ENCODE data around the gene PPP1R9B.
A peak's percentile ranks its signal among the peaks of the same experiment; 100 is the strongest.

The PPP1R9B gene

GRCh38 chr17:50146230-50146926 lies 4.1 kb downstream of the PPP1R9B start:
- Histone ChIP-seq H3K9ac (ENCODE audit: low read length in 2 of 2) (peak overlapping the region; percentile 47 to 48), H3K27me3 (ENCODE audit: control insufficient read depth in 1 of 2, insufficient read depth in 2 of 2, low read length in 2 of 2) (no peaks in the 10 kb centered on the region), H3K36me3 (ENCODE audit: control insufficient read depth in 2 of 2, insufficient read depth in 2 of 2, low read length in 2 of 2) (peaks cover 25 to 30% of the 10 kb centered on the region in 2 donors), H3K27ac (ENCODE audit: low read length) (peak overlapping the region; percentile 70), H3K4me1 (ENCODE audit: control insufficient read depth, insufficient read depth, low read length) (peaks cover 50% of the 10 kb centered on the region), H3K4me3 (ENCODE audit: low read length in 2 of 2) (peak overlapping the region; percentile 40 to 79), H3K9me3 (ENCODE audit: control insufficient read depth in 2 of 2, low read length in 2 of 2) (no peaks in the 10 kb centered on the region)

GRCh38 chr17:50145532-50146229 lies 4.8 kb downstream of the PPP1R9B start:
- peak overlapping the region in 1 of 2 donors; percentile 21 for H3K9ac ChIP-seq (ENCODE audit: low read length in 2 of 2)
- H3K27me3 ChIP-seq (ENCODE audit: control insufficient read depth in 1 of 2, insufficient read depth in 2 of 2, low read length in 2 of 2): no peaks in the 10 kb centered on the region
- H3K27ac ChIP-seq (ENCODE audit: low read length): peak overlapping the region; percentile 31
- no peaks in the 10 kb centered on the region for H3K9me3 ChIP-seq (ENCODE audit: control insufficient read depth in 2 of 2, low read length in 2 of 2)
- peaks cover 29 to 36% of the 10 kb centered on the region in 2 donors for H3K36me3 ChIP-seq (ENCODE audit: control insufficient read depth in 2 of 2, insufficient read depth in 2 of 2, low read length in 2 of 2)
- peaks cover 46% of the 10 kb centered on the region for H3K4me1 ChIP-seq (ENCODE audit: control insufficient read depth, insufficient read depth, low read length)
- peak overlapping the region in 1 of 2 donors; percentile 22 for H3K4me3 ChIP-seq (ENCODE audit: low read length in 2 of 2)

- Histone ChIP-seq H3K4me1 (ENCODE audit: control insufficient read depth, insufficient read depth, low read length) (peaks cover 52% of the 10 kb centered on the region), H3K9me3 (ENCODE audit: control insufficient read depth in 2 of 2, low read length in 2 of 2) (no peaks in the 10 kb centered on the region), H3K9ac (ENCODE audit: low read length in 2 of 2) (no peak overlapping the region), H3K27ac (ENCODE audit: low read length) (peak overlapping the region; percentile 31), H3K27me3 (ENCODE audit: control insufficient read depth in 1 of 2, insufficient read depth in 2 of 2, low read length in 2 of 2) (no peaks in the 10 kb centered on the region), H3K4me3 (ENCODE audit: low read length in 2 of 2) (no peak overlapping the region), H3K36me3 (ENCODE audit: control insufficient read depth in 2 of 2, insufficient read depth in 2 of 2, low read length in 2 of 2) (peaks cover 31 to 43% of the 10 kb centered on the region in 2 donors)
These were observed 5.5 kb downstream of the PPP1R9B start for GRCh38 chr17:50144845-50145531.

- no peak overlapping the region for H3K27ac ChIP-seq (ENCODE audit: low read length)
- peaks cover 34 to 49% of the 10 kb centered on the region in 2 donors for H3K36me3 ChIP-seq (ENCODE audit: control insufficient read depth in 2 of 2, insufficient read depth in 2 of 2, low read length in 2 of 2)
- H3K4me1 ChIP-seq (ENCODE audit: control insufficient read depth, insufficient read depth, low read length): peaks cover 56% of the 10 kb centered on the region
- H3K9ac ChIP-seq (ENCODE audit: low read length in 2 of 2): no peak overlapping the region
- H3K4me3 ChIP-seq (ENCODE audit: low read length in 2 of 2): no peak overlapping the region
- no peaks in the 10 kb centered on the region for H3K27me3 ChIP-seq (ENCODE audit: control insufficient read depth in 1 of 2, insufficient read depth in 2 of 2, low read length in 2 of 2)
- H3K9me3 ChIP-seq (ENCODE audit: control insufficient read depth in 2 of 2, low read length in 2 of 2): no peaks in the 10 kb centered on the region
These were observed 6.1 kb downstream of the PPP1R9B start for GRCh38 chr17:50144355-50144754.

- H3K4me1 ChIP-seq (ENCODE audit: control insufficient read depth, insufficient read depth, low read length): peaks cover 50% of the 10 kb centered on the region
These were observed 6.9 kb downstream of the PPP1R9B start for GRCh38 chr17:50143461-50144176.

GRCh38 chr17:50141745-50142110 lies 8.7 kb downstream of the PPP1R9B start:
- Histone ChIP-seq H3K36me3 (ENCODE audit: control insufficient read depth in 2 of 2, insufficient read depth in 2 of 2, low read length in 2 of 2) (peaks cover 51 to 73% of the 10 kb centered on the region in 2 donors), H3K27ac (ENCODE audit: low read length) (no peak overlapping the region)

More at GRCh38 chr17:50143461-50144176, 6.9 kb downstream of the PPP1R9B start:
- H3K27me3 ChIP-seq (ENCODE audit: control insufficient read depth in 1 of 2, insufficient read depth in 2 of 2, low read length in 2 of 2): no peaks in the 10 kb centered on the region
- peaks cover 41 to 56% of the 10 kb centered on the region in 2 donors for H3K36me3 ChIP-seq (ENCODE audit: control insufficient read depth in 2 of 2, insufficient read depth in 2 of 2, low read length in 2 of 2)
- H3K4me3 ChIP-seq (ENCODE audit: low read length in 2 of 2): no peak overlapping the region
- H3K27ac ChIP-seq (ENCODE audit: low read length): no peak overlapping the region
- no peak overlapping the region for H3K9ac ChIP-seq (ENCODE audit: low read length in 2 of 2)
- no peaks in the 10 kb centered on the region for H3K9me3 ChIP-seq (ENCODE audit: control insufficient read depth in 2 of 2, low read length in 2 of 2)

GRCh38 chr17:50141026-50141744 lies 9.3 kb downstream of the PPP1R9B start:
- Histone ChIP-seq H3K4me1 (ENCODE audit: control insufficient read depth, insufficient read depth, low read length) (peaks cover 26% of the 10 kb centered on the region), H3K9me3 (ENCODE audit: control insufficient read depth in 2 of 2, low read length in 2 of 2) (no peaks in the 10 kb centered on the region), H3K9ac (ENCODE audit: low read length in 2 of 2) (no peak overlapping the region), H3K27ac (ENCODE audit: low read length) (no peak overlapping the region), H3K36me3 (ENCODE audit: control insufficient read depth in 2 of 2, insufficient read depth in 2 of 2, low read length in 2 of 2) (peaks cover 54 to 75% of the 10 kb centered on the region in 2 donors), H3K4me3 (ENCODE audit: low read length in 2 of 2) (no peak overlapping the region), H3K27me3 (ENCODE audit: control insufficient read depth in 1 of 2, insufficient read depth in 2 of 2, low read length in 2 of 2) (no peaks in the 10 kb centered on the region)

More at GRCh38 chr17:50141745-50142110, 8.7 kb downstream of the PPP1R9B start:
- peaks cover 31% of the 10 kb centered on the region for H3K4me1 ChIP-seq (ENCODE audit: control insufficient read depth, insufficient read depth, low read length)
- H3K4me3 ChIP-seq (ENCODE audit: low read length in 2 of 2): no peak overlapping the region
- H3K27me3 ChIP-seq (ENCODE audit: control insufficient read depth in 1 of 2, insufficient read depth in 2 of 2, low read length in 2 of 2): no peaks in the 10 kb centered on the region
- H3K9me3 ChIP-seq (ENCODE audit: control insufficient read depth in 2 of 2, low read length in 2 of 2): no peaks in the 10 kb centered on the region
- no peak overlapping the region for H3K9ac ChIP-seq (ENCODE audit: low read length in 2 of 2)

- Histone ChIP-seq H3K4me3 (ENCODE audit: low read length in 2 of 2) (peak overlapping the region in 1 of 2 donors; percentile 3), H3K9ac (ENCODE audit: low read length in 2 of 2) (no peak overlapping the region), H3K36me3 (ENCODE audit: control insufficient read depth in 2 of 2, insufficient read depth in 2 of 2, low read length in 2 of 2) (peaks cover 60 to 83% of the 10 kb centered on the region in 2 donors), H3K27me3 (ENCODE audit: control insufficient read depth in 1 of 2, insufficient read depth in 2 of 2, low read length in 2 of 2) (no peaks in the 10 kb centered on the region), H3K9me3 (ENCODE audit: control insufficient read depth in 2 of 2, low read length in 2 of 2) (no peaks in the 10 kb centered on the region), H3K4me1 (ENCODE audit: control insufficient read depth, insufficient read depth, low read length) (peaks cover 16% of the 10 kb centered on the region), H3K27ac (ENCODE audit: low read length) (peak overlapping the region; percentile 24)
These were observed 10.3 kb downstream of the PPP1R9B start for GRCh38 chr17:50139950-50140885.

GRCh38 chr17:50139185-50139783 lies 11.2 kb downstream of the PPP1R9B start:
- Histone ChIP-seq H3K27ac (ENCODE audit: low read length) (no peak overlapping the region), H3K36me3 (ENCODE audit: control insufficient read depth in 2 of 2, insufficient read depth in 2 of 2, low read length in 2 of 2) (peaks cover 56 to 74% of the 10 kb centered on the region in 2 donors), H3K27me3 (ENCODE audit: control insufficient read depth in 1 of 2, insufficient read depth in 2 of 2, low read length in 2 of 2) (no peaks in the 10 kb centered on the region), H3K4me1 (ENCODE audit: control insufficient read depth, insufficient read depth, low read length) (peaks cover 15% of the 10 kb centered on the region), H3K4me3 (ENCODE audit: low read length in 2 of 2) (no peak overlapping the region), H3K9me3 (ENCODE audit: control insufficient read depth in 2 of 2, low read length in 2 of 2) (no peaks in the 10 kb centered on the region), H3K9ac (ENCODE audit: low read length in 2 of 2) (no peak overlapping the region)

Data from stomach smooth muscle (tissue), 2 donors.